ENCODE data around the gene CXADR.

GRCh38 chr21:17467392-17467791 is 45.5 kb upstream of the CXADR start:
- TF ChIP-seq MXD1 (CRISPR knock-in tag; IDR thresholded peaks at IDR 0.05; ENCODE audit: borderline replicate concordance, poor library complexity, severe bottlenecking) (no peak), CHD2 (IDR thresholded peaks at IDR 0.05; ENCODE audit: low read depth, low read length) (no peak)

All from K562 (cell line).